Skin epidermis (tissue), 12 donors: ENCODE measurements around the gene DENND1C.
A peak's percentile ranks its signal among the peaks of the same experiment; 100 is the strongest.

ENCODE experiments used
- H3K27ac ChIP-seq, 21 experiments: fragments of 200-600 bp; sonication (generic) in 11 of 21; one replicate each; pipeline ENCODE4 v1.5.0; 2020; ENCODE audit warnings: mild to moderate bottlenecking in 3 of 21, inconsistent platforms in 2 of 21, moderate library complexity in 2 of 21
- H3K4me3 ChIP-seq, 7 experiments: fragments of 200-600 bp; sonication (generic) in 2 of 7; one replicate each; pipeline ENCODE4 v1.5.0; 2020; ENCODE audit warnings: inconsistent platforms in 2 of 7, mild to moderate bottlenecking in 2 of 7, moderate library complexity in 1 of 7

Gene DENND1C

DNA sequence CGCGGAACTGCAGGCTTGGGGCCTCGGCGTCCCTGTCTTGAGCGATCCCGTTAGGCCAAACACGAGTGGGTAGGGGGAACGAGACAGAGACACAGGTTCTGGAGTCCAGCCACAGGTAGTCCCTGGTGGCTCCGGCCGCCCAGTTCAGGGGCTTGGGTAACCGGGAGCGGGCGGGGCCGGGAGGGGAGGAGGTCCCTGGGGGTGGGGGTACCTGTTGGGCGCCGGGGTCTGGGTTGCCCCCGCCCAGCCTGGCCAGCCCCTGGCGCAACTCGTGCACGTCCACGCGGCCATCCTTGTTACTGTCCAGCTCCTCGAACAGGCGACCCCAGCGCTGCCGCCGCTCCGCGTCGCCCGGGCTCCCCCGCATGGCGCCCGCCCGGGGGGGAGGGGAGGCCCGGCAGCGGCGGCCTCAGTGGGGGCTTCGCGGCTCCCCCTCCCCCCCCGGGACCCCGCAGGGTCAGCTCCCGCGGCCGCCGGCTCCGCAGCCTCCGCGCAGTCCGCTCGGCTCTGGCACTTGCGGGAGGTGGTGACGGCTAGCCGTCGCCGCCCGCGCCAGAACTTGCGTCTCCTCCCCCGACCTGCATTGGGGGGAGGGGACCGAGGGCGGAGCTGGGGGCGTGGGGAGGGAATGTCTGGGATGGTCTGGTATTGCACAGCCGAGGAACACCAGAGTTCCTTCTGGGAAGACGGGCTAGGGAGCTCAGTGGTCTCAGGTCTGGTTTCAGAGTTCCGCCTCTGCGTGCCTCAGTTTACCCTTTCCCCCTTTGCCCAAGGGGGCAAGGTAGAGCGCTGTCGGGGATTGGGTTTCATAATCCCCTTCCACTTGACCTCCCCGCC is 22.1 kb downstream of the DENND1C start, which contains the start of gene SLC25A23:
Gene SLC25A23, minus strand, starts transcription at position 531 of the 837 bp plus-strand sequence. Its CDS starts 164 bp downstream, at position 367.
- peak within 1 kb of the TSS in 18 of 21 experiments; percentile 39 to 87 (median 77) for H3K27ac ChIP-seq

DNA sequence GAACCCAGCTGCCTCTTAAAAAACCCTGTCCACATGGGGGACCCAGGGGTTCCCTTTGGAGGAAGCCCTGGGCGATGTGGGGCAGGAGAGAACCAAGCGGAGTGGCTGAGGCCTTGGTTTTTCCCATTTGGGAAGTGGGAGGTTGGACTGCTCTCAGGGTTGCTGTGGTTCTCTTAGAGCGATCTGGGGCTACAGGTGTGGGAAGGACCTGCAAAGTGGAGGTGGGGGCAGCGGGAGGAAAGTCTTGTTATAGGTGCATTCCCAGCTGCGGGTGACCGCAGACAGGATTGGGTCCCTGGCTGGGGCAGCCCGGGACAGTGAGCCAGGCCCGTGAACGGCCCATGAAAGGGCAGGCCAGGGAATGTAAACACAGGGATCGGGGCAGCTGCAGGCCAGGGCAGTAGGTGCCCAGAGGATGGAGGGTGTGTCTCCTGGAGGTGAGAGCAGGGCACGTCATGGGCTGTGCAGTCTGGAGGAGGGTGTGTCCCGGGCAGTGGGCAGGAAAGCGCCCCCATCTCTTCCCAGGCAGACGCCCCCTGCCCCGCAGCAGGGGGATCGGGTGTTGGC is 22.8 kb downstream of the DENND1C start:
- peak overlapping the region in 13 of 21 experiments; percentile 28 to 87 (median 77) for H3K27ac ChIP-seq
- peak overlapping the region; percentile 49 to 83 (median 67) for H3K4me3 ChIP-seq

More for the DNA sequence above, 22.1 kb downstream of the DENND1C start, which contains the start of gene SLC25A23:
- H3K4me3 ChIP-seq = peak within 1 kb of the TSS; percentile 49 to 83 (median 67)

DNA sequence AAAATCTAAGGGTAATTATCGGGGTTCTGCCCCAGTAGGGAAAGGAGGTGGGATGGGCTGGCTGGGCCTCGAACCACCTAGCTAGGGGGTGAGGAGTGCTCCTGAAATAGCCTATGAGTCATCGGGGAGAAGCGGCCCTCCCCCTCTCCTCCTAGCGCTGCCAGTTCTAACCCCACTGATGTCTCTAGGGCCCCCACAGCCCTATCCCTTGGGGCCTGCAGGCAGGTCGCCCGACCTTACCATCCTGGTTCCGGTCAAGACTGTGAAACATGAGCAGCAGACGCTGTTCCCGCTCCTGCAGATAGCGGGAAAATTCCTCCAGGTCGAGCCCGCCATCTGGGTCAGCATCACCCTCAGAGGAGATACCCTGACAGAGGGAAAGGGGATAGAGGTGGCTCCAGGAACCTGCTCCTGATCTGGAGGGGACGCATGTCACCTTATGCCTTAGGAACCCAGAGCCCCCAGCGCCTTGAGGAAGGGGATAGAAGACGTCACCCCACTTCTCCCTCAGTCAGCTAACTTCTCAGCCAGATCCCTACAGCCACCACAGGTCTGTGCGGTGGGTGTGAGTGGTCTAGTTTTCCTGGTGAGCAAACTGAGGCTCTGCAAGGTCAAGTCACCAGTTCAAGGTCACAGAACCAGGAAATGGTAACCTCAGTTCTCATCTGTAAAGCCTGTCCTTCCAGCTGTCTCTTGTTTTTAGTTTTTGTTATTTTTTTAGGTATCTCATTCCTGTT is 23.5 kb downstream of the DENND1C start:
- Histone ChIP-seq H3K4me3 (peak overlapping the region in 2 of 7 experiments; percentile 7 to 59), H3K27ac (peak overlapping the region in 1 of 21 experiments; percentile 78)

DNA sequence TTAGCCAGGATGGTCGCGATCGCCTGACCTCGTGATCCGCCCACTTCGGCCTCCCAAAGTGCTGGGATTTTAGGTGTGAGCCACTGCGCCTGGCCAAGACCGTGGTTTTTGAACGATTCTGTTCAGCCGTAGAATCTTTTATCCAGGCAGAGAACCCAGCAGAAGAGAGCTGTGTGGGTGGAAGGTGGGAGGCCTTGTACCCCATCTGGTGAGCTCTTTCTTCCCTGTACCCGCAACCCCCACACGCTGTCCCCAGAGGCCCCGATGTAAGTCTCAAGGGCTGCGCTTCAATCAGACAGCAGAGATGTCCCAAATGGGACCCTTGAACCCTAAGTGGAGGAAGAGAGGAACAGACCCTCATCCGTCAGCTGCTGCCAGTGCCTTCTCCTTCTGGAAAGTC is 25.7 kb downstream of the DENND1C start:
- Histone ChIP-seq H3K27ac (no peak overlapping the region), H3K4me3 (no peak overlapping the region)

DNA sequence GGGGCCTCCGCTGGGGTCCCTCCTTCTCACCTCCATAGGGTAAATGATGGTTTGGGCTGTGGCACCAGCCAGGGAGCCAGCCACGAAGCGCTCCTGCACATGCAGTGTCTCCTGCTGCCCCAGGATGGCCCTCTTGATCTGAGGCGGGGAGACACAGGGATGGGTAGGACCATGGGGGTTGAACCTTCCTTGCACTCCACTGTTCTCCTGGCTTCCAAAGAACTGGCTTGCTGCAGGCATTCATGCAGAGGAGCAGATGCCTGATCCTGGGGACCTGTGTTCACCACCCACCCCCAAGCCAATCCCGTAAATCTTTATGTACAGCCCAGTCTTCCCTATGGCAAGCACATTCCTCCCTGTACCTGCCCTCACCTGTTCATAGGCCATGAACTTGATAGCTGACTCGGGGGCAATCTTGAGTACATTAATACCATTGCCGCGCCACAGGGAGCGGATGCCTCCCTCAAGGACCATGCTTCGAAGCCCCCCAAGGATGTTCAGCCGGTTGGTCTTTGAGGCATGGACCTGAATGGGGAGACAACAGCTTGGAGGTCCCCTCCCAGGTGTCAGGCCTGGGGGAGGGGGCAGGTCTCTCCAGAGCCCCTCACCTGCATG is 27.5 kb downstream of the DENND1C start:
- H3K27ac ChIP-seq = no peak overlapping the region

DNA sequence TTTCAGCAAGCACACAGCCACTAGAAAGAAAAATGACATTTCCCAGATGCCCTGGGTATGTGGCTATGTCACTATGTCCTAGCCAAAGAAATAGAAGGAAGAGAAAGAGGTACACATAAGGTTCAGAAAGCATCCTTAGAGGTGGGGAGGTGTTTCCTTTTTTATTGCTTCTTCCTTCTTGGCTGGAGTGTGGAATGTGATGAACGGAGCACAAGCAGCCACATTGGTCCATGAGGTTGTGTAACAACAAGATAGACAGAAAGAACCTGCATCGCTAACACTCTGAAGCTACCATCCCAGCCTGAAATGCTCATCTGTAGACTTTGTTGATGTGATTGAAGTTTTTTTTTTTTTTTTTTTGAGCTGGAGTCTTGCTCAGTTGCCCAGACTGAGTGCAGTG is 28.7 kb downstream of the DENND1C start:
- no peak overlapping the region for H3K27ac ChIP-seq
- H3K4me3 ChIP-seq = no peak overlapping the region

More for the DNA sequence above, 27.5 kb downstream of the DENND1C start:
- H3K4me3 ChIP-seq = no peak overlapping the region

DNA sequence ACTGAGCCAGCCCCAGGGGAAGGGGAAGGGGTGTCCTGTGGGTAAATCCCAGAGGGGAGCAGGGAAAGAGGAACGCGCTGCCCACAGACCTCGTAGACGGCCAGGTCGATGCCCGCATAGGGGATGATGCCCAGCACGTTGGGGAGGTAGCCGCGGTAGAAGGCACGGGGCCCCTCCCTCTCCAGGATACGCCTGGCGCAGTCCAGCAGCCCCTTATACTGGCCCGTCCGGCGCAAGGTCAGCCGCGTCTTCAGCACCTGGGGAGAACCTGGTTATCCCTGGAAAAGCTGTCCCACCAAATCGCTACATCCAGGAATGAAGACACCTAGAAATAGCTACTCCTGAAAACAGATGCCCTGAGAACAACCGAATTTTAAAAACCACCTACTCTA is 29.4 kb downstream of the DENND1C start:
- H3K4me3 ChIP-seq = no peak overlapping the region
- H3K27ac ChIP-seq = no peak overlapping the region

DNA sequence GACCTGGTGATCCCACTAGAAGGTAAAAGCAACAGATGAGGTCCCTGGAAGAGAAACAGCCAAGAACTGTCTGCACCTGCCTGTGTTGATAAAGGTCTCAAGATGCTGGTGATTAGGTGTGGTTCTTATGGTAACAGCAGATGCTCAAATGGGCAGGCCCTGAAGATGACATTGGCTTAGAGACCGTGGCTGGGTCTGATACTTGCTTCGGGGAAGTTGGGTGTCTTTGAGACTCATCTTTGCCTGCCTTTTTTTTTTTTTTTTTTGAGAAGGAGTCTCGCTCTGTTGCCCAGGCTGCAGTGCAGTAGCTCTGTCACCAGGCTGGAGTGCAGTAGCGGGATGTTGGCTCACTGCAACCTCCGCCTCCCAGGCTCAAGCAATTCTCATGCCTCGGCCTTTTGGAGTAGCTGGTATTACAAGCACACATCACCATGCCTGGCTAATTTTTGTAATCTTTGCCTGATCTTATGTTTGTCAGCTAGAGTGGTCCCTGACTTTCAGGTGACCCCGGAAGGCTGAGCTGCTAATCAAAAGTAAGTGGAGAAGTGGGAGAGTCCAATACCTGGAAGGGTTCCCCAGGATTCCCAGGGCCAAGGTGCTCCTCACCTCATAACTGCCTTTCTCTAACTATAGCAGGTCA is 29.9 kb downstream of the DENND1C start:
- H3K27ac ChIP-seq = no peak overlapping the region

DNA sequence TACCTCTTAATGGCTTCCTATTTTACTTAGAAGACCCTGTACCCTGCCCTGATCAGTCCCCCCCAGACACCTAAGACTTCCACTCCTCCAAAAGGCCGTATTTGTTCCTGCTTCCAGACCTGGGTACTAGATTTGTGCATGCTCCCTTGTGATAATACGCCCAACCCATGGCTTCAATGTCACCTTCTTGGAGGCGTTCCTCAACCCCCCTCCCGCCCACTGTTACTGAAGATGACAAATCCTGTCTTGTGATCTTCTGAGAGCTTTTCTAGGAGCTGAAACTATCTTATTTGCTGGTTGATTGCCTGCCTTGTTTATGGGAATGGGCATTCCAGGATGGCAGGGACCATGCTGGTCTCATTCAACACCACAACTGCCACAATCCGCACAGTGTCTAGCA is 31.4 kb downstream of the DENND1C start:
- no peak overlapping the region for H3K4me3 ChIP-seq

More for the DNA sequence above, 29.9 kb downstream of the DENND1C start:
- H3K4me3 ChIP-seq = no peak overlapping the region

DNA sequence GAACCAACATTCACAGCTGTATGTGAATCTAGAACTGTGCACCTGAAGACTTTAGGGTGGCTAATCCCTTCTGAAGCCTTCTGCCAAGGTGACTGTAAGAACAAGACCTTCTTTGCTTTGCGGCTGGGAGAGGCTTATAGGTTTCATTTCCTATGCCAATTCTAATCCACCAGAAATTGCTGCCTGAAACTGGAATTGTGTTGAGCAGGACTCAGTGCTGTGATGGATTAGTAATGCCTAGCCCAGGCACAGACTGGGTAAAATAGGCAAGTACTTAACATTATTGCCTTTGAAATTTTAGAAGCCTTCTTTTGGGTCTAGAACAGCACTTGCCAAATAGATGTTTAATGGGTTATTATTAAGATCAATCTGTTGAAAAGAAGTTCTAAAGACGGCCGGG is 33.5 kb downstream of the DENND1C start:
- H3K27ac ChIP-seq = no peak overlapping the region
- no peak overlapping the region for H3K4me3 ChIP-seq

More for the DNA sequence above, 31.4 kb downstream of the DENND1C start:
- H3K27ac ChIP-seq = no peak overlapping the region

DNA sequence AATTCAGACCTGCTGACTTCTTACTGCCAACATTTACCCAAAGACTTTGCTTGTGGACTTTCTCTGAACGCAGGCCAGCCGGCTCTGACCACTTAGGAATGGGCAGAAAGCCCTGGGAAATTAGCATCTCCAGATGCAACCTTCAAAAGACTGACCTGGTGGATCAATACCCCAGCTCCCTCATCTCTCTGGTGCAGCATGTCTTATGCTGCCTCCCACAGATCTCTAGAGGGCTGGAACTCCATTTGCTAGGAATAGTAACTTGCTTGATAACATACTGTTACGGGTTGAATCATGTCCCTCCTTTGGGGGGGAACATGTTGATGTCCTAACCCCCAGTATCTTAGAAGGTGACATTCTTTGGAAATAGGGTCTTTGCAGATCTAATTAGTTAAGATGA is 35.1 kb downstream of the DENND1C start:
- H3K27ac ChIP-seq = no peak overlapping the region
- H3K4me3 ChIP-seq = no peak overlapping the region

DNA sequence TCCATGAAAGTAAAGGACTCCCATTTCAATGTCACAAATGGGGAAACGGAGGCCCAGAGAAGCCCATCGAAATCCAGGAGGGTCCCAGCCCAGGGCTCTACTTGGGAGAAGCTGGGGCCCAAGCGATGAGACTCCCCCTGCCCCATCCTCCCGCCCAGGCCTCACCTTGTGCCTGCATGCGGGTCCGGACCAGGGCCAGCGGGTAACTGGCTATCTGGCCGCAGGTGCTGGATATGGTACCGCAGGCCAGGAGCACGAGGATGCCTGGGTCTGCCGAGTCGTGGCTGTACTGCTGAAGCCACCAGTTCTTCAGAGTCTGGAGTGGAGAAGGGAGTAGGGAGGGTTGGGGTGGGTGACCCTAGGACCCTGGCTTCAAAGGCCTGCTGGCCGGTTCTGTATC is 37.6 kb downstream of the DENND1C start:
- H3K27ac ChIP-seq = no peak overlapping the region
- H3K4me3 ChIP-seq = no peak overlapping the region

DNA sequence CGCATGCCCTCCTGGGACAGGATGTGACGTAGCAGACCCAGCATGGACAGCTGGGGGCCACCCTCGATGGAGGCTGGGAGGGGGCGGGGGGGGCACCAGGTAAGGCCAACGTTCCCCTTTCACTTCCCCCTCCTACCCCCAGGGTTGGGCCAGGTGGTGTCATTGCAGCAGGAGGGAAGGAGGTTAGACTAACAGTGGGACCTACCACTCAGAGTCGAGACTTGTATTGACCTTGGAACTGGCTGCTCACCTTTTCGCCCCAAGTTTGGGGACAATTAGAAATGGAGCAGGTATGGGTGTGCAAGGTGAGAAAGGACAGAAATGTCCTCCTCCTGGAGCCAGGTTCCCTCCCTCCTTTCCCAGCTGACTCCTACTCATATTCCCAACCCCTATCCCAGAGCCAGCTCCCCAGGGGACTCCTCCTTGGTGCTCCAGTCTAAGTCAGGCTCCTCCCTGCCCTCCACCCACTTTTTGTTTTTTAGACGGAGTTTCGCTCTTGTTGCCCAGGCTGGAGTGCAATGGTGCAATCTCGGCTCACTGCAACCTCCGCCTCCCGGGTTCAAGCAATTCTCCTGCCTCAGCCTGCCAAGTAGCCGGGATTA is 39.4 kb downstream of the DENND1C start:
- H3K4me3 ChIP-seq = no peak overlapping the region

DNA sequence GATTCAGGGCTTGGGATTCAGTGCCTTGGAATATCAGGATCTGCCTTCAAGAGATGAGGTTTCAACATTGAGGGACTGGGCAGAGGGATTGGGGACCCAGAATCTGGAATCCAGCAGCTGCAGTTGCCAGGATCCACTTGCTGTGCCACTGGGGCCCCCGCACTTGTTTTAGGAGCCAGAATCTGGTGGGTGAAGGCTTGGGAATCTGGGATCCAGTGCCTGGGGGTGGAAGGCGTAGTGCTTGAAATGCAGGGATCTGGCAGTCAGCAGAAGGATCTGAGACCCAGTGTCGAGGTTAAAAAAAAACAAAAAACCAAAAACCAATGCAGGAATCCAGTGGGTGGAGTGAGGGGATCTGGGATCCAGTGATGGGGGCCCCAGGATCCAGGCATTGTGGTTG is 40.7 kb downstream of the DENND1C start:
- Histone ChIP-seq H3K4me3 (no peak overlapping the region), H3K27ac (no peak overlapping the region)

More for the DNA sequence above, 39.4 kb downstream of the DENND1C start:
- H3K27ac ChIP-seq = no peak overlapping the region

DNA sequence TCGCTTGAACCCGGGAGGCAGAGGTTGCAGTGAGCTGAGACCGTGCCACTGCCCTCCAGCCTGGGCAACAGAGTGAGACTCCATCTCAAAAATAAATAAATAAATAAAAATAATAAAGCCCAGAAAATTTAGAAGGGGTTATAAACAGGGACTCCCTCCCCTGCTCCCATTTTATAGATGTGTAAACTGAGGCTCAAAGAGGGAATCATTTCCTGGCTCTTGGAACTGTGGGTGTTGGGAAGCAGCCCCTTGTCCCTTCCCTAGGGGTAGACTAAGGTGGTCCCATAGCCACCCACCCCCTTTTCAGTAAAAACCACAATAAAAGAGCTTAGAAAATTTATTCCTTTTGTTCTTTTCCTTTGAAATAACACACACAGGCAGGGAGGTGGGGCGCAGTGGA is 41.8 kb downstream of the DENND1C start:
- Histone ChIP-seq H3K27ac (no peak overlapping the region), H3K4me3 (no peak overlapping the region)

DNA sequence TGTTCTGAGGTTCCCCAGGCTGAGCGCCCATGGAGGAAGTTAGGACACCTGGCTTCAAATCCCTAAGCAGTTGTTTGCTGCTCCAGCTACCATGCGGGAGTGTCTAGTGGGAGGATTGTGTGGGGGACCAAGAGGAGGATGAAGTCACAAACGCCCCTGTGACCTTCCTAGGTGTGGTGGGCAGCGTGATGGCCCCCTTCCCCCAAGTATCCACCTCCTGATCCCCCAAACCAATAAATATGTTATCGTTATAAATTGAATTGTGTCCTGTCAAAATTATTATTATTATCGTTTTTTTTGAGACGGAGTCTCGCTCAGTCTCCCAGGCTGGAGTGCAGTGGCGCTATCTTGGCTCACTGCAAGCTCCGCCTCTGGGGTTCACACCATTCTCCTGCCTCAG is 47.9 kb downstream of the DENND1C start, which contains the start of gene SLC25A41:
Gene SLC25A41, minus strand, starts transcription at position 101 of the 400 bp plus-strand sequence. Its CDS starts 70 bp downstream, at position 31.
- H3K4me3 ChIP-seq = no peak within 1 kb of the TSS

DNA sequence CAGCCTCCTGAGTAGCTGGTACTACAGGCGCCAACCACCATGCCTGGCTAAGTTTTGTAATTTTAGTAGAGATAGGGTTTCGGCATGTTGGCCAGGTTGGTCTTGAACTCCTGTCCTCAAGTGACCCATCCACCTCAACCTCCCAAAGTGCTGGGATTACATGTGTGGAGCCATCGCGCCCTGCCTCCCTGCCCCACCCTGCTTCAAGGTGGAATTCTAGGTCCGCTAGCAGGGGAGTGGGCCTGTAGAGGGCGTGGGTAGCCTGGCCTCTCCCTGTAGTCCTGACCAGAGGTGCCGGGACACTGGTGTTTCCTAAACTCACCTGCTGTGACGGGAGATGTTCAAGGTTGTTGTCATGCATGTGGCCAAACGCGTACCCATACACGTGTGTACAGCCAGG is 48.4 kb downstream of the DENND1C start:
- H3K27ac ChIP-seq = no peak overlapping the region
- H3K4me3 ChIP-seq = no peak overlapping the region

More for the DNA sequence above, 47.9 kb downstream of the DENND1C start, which contains the start of gene SLC25A41:
- no peak within 1 kb of the TSS for H3K27ac ChIP-seq

DNA sequence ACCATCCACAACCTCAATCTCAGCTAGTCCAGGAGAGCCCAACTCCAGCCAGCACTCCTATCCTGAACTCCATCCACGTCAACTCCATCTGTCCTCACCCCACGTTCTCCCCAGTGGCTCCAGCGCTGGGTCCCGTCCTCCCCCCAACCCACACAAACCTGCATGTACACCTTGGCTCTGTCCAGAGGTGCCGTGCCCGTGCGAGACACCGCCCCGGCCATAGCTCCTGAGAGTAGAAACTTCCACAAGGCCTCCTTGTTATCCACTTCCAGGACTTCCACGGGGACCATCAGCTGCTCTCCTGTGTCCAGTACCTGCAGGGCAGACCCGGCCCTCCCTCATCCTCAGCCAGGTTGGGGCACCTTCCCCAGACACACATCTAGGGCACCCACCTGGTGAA is 49.7 kb downstream of the DENND1C start:
- Histone ChIP-seq H3K27ac (no peak overlapping the region), H3K4me3 (no peak overlapping the region)
